HG03469 (cell line): ENCODE results near the gene MAPRE3.

Source experiments
- ATAC-seq: cut with Tn5 transposase; IDR thresholded peaks from one replicate; pipeline ENCODE4 v1.9.1; 2021; ENCODE audit warnings: mild to moderate bottlenecking, moderate library complexity, moderate number of reproducible peaks; ENCODE audit not compliant: unreplicated experiment

Gene MAPRE3

DNA sequence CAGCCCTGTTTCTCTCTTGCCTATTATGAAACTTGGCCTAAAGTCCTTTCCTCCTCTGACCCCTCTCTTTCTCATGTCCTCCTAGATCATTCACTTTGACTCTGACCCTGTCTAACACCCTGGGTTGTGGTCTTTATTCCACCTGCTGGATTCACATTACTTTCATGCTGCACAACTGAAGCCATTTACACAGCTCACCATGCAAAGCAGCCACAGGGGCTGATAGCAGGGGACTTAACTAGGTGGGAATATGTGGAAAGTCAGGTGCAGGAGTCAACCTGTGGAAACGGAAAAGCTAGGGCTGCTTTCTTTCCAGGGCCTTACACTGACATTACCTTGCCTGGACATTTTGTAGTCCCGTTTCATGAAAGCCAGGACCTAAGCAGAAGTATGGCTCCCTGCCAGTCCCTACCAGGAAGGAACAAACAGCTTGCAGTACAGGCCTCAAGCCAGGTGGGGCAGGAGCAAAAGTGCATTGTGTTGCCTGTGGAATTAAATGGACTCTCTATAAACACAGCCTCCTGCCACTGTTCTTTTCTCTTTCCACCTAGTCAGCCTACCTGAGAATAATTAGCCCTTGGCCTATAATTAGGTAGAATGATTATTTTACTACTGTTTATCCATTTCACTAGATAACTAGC is 11.8 kb downstream of the MAPRE3 start:
- ATAC-seq: no peak

DNA sequence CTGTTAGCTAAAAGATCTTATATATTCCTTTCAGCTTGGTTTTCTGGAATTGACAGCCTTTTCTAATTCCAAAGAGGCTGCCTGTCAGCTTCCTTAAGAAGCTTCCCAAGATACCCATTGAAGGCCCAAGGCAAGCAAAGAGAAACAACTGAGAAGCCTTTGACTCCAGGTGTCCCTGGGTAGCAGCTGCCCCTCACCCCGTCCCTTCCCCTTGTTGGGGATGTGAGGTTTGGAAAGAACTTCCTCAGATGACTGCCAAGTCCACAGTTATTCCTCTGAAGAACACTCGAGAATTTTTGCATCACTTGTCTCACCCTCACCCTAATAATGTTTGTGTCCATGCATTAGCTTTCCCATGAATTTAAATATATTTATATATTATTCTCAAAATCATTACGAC is 13.3 kb downstream of the MAPRE3 start:
- ATAC-seq: no peak

DNA sequence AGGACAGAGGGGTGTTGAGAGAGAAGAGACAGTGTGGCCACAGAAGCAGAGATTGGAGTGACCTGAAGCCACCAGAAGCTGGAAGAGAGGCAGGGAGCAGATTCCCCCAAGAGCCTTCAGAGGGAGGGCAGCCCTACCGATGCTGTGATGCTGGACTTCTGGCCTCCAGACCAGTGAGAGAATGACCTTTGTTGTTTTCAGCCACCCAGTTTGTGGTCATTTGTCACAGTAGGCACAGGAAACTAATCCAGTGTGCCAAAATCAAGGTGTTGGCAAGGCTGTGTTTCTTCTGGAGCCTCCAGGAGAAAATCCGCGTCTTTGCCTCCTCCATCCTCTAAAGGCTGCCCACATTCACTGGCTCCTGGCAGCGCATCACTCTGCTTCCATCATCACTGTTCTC is 15.4 kb downstream of the MAPRE3 start:
- ATAC-seq: no peak

DNA sequence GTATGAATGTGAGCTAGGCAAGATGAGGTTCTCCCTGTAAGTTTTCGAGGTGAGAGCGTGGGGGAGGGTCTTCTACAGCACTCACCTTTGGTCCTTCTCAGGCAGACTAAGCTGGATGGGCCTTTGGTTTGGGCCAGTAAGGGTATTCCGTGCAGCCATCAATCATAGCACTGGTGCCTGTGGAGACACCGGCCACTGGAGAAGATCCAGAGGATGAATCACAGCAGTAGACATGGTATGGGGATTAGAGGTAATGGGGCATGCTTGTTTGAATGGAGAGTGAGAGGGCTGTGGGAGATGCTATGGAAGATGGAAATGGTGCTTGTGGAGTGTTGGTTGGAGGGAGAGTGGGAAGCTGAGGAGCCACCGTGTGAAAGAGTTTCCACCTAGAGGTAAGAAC is 16.1 kb downstream of the MAPRE3 start:
- no peak for ATAC-seq

DNA sequence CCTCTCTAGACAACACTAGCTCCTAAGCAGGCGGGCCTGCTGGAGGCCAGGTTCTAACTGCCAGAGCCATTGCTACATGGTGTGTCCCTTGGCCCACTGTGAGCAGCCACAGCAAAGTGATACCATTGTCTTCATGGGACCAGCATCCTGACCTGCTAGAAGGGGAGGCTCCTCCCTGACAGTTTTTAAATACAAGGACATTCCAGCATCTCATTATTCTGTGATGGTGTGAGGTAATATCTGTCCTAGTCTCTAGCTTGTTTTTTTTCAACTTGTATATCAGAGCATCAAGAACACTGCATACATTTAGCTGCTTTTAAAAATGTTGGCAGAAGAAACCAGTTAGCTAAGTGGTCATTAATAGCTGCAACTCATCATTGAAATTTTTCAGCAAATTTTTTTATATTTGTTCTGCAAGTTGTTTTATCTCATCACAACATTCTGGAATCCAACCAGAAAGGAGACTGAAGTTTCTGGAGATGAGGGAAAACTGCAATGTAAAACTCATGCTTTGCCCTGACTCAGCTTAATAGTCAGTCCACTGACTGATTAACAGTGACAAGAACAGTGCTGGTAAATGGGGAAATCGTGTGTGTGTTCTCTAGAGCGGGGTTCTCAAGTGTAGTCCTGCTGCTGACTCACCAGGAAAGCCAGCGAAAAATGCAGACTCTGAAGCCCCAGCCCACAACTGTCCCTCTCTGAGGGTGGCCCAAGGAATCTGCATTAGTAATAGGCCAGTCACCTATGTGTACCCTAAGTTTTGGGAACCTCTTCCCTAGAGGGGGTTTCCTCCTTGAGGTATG is 17.8 kb downstream of the MAPRE3 start:
- ATAC-seq: no peak

DNA sequence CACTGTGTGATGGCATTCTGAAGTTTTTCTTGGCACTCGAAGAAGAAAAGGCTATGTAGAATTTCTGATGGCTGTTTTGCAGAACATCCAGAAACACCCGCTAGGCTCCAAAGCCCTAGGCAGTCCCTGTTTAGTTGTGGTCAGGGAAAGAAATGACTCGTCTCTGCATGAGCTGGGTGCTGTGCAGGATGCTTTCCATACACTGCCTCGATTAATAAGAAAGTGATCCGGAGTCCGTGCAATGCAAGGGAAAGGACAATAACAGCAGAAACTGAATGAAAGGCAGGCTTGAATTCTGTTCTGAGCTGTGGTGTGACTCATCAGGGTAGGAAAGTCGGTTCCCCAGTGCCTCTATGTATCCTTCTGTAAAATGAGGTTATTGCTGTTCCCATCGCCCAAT is 18.7 kb downstream of the MAPRE3 start:
- ATAC-seq: no peak

DNA sequence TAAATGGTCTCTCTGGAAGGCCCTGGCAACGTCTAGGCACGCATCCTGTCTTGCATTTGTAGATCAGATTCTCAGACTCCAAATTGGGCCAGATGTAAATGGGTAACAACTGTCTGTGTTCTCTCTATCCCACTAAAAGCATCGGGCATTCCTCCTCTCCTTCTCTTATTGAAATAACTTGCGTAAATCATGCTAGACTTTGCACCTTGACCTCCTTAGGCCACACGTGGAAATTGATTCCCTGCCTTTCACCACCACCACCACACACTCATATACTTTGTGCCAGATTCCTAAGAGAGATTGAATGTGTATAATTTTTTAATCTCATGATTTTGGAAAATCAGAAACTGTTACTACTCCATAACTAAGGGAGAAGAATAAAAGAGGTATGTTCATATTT is 21.3 kb downstream of the MAPRE3 start:
- ATAC-seq: no peak

DNA sequence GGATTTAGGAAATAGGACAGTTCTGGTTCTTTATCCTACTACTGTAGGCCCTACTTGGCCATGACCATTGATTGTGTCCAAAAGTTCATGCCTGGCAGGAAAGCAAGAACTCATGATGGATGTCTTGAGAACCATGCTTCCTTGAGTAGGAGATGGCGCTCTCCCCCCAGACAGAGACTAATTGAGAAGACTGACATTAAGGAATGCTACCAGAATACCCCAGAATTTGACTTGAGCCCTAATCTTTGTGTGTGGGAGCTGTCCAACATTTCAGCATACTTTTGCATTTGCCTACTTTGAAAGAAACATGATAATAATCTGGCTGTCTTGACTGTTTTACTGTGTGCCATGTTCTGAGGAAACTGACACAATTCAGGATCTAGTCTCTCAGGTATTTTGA is 23.3 kb downstream of the MAPRE3 start:
- ATAC-seq: no peak

DNA sequence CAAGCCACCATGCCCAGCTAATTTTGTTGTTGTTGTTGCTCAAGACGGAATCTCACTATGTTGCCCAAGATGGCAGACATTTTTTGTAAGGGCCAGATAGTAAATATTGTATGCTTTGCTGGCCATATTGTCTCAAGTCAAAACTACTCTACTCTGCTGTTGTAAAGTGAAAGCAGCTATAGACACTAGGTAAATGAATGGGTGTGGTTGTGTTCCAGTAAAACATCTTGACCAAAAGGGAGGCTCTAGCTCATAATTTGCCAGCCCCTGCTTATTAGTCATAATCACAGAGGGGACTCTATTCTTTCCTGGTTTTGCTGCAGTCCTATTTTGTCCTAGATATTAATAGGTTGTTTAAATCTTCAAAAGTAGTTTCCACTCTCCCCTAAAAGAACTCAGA is 24.5 kb downstream of the MAPRE3 start:
- ATAC-seq: no peak

DNA sequence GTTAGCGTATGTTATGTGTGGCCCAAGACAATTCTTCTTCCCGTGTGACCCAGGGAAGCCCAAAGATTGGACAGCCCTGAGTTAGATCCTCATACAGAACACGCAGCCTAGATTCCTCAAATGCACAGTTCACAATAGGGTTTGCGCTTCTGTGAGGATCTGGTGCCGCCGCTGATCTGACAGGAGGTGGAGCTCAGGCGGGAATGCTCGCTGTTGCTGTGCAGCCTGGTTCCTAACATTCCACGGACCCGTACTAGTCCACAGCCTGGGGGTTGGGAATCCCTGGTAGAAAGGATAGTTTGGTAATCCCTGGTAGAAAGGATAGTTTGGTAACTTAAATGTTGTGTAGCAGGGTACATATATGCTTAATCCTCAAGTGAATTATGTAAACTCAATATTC is 27.0 kb downstream of the MAPRE3 start:
- ATAC-seq: no peak

DNA sequence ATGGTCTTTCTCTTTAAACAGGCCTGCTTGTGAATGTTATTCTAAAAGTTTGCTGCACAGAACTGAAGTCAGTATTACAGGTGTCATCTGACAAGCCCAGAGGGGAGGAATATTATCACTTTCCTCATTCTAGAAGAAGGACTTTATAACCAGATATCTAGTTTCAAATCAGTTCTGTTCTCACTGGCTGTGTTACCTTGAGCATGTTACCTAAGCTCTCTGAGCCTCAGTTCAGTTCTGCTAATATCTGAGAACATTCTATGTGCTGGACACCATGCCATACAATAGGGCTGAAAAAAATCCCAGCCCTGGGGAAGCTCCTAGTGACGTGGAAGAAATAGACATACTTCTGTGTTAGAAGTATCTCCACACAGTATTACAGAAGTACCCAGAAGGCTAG is 27.9 kb downstream of the MAPRE3 start:
- no peak for ATAC-seq

DNA sequence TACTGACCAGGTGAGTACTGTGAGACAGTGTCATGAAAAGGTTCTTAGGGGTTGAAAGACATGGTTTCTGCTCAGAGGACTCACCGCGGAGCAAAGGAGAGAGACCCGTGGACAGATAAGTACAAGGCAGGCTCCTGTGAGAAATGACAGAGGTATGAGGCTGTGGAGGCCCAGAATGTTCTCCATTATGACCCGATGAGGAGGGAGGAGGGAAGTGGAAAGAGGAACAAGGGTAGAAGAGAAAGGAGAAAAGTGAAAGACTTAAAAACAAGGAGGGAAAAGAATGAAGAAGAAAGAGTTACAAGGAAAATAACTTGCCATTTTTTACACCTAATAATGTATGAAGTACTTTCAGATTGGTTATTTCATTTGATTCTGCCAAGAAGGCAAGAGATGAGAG is 29.8 kb downstream of the MAPRE3 start:
- ATAC-seq: no peak

DNA sequence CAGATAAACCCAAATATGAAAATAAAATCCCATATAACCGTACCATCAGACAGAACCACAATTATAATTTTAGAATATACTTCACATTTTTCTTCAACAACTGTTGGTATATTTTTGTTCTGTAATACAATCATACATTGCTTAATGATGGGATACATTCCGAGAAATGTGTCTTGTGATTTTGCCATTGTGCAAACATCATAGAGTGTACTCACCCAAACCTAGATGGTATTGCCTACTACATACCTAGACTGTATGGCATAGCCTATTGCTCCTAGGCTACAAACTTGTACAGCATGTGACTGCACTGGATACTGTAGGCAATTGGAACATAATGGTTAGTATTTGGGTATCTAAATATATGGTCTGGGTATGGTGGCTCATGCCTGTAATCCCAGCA is 30.6 kb downstream of the MAPRE3 start:
- no peak for ATAC-seq

DNA sequence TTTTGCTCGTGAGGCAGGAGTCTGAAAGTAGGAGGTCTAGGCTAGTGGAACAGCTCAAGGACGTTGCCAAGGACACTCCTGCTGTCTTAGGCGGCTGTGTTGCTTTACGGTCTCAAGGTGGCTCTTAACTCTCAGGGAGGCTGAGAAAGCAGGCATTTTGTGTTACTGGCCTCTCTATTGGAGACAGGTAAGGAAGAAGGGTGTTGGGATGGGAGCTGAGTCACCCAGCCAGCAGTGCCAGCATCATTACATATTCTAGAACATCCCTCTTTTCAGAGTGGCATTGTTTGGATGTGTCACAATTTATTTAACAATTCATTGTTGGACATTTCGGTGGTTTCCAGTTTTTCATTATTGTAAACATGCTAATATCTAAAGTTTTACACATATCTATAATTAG is 31.5 kb downstream of the MAPRE3 start:
- ATAC-seq: no peak

DNA sequence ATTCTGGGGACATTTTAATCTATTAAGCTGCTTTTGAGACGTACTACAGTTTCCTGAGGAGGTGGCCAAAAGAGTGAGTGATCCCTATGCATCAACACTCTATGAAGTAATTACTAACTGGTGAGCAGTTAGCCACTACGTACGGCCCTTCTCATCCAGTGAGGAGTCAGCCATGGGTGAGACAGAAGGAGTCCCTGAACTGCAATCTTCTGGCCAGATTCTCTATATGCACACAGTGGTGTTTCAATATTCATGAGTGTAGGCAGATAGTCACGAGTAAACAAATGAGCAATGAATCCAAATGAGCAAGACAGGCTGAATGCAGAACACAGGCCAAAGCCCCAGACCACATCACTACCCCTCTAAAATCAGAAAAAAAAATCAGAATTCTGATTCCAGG is 32.6 kb downstream of the MAPRE3 start:
- no peak for ATAC-seq

DNA sequence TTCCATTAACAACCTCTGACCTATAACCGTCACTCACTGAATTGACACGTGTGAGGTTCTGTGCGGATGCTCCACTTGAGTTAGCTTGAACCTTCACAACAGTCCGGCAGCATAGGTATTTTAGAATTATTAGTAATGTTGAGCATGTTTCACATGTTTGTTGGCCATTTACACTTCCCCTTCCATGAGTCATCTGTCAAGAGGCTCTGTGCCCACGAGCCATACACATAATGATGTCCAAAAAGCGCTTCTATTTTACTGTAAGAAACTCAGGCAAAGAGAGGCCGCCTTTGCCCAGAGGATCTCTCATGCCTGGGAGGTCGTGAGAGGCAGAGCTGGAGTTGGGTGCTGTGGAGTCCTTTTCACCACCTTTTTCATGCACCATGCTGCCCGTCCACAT is 33.4 kb downstream of the MAPRE3 start:
- ATAC-seq: no peak

DNA sequence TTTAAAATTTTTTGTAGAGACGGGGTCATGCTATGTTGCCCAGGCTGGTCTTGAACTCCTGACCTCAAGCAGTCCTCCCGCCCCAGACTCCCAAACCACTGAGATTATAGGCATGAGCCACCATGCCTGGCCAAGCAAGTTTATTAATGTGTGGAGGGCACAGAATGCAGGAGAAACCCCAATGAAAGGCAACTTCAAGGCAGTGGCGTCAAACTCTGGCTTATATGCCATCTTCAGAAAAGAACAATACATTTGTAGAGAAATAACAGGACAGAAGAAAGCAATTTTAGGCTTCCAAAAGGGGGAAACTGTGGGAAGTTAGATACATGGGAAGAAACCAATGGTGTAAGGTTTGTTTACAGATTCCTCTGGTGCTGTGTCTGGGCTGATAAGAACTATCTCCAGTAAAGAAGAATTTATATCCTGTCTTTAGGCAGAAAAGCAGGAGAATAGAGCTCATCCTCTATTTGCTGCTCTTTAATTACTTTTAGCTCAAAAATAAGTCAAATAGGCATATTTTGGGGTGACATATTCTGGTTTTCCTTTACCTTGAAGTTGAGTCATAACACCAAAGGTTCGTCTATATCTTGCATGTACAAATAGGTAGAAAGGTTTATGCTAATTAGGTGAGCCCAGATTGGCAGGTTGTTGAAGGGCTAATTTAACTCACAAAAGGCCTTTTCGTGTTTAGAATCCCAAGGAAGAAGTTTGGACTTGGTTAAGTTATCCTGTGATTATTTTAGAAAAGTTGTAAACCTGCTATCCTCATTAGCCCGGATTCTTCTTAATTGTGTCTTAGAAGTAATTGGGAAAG is 36.4 kb downstream of the MAPRE3 start:
- no peak for ATAC-seq

DNA sequence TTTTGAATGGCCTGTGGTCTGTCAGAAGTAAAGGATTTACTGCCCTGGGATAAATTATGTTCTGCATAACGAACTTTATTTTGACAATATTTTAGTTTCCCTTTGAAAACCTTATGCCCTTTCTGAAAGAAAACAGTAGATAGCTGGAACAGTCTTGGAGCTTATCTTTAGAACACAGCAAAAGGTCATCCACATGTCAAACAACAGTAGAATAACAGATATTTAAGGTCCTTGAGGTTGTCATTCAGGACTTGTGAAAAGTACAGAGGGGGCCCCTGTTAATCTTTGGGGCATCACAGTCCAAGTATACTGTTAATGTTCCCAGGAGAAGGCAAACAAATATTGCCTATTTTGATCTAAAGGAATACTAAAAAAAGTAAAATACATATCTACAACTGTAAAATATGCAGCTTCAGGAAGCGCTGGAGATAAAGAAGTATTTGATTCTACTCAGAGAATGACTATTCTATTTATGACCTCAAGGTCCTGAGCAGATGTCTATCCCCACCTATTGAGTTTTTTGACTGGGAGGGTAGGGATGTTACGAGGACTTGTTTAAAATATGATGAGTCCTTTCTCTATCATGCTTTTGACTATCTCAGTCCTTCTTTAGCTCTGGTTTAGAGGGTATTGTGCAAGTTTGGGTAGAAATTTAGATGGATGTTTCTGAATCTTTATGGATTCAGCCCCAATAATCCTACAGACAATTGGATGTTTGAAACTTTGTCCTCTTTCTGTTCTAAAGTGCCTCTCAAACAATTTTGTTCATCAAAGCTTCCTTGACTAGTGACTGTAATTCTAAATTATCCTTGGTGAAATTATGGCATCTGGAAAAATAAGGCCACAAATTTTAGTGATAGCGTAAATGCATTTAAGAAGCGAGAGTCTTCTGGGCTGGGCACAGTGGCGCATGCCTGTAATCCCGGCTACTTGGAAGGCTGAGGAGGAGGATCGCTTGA is 37.3 kb downstream of the MAPRE3 start:
- no peak for ATAC-seq

DNA sequence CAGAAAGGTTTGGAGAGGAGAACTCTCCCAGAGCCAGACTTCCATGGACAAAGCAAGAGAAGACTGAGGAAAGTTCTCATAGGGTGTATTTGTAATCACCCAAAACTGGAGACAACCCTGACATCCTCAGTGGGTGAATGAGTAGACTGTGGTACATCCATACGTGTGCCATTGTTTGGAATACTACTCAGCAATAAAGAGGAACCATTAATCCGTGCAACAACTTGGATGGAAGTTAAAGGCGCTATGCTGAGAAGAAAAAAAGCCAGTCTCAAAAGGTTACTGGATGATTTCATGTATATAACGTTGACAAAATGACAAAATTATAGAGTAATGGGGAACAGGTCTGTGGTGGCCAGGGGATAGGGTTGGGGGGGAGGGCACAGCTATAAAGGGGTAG is 38.2 kb downstream of the MAPRE3 start:
- no peak for ATAC-seq

DNA sequence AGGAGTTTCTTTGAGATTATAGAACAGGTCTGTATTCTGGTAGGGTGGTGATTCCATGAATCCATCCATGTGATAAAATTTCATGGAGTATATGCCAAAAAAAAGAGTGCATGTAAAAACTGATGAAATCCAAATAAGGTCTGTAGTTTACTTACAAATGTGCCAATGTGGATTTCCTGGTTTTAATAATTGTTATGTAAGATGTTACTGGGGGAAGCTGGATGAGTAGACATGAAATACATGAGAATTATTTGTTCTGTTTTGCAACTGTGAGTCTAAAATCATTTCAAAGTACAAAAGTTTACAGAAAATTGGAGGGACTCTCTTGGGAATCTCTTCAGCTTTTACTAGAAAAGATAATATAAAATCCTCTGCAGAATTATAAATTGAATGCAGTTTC is 38.6 kb downstream of the MAPRE3 start:
- no peak for ATAC-seq

DNA sequence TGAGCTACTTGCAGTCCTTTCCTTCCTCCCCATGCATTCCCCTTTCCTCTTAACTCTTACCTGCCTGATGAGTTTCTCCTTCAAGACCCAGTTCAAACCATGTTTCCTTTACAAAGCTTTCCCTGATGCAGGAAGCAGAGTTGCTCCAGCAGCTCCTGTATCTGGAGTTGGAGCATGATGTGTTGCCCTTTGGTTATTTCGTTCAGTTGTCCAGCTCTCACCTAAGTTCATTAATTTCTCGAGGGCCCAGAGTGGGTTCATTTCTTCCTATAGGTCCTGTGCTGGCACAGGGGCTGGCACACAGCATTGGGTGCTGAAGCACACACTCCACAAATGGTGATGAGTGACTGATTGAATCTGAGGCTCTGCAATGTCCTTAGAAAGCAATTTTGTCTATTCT is 39.3 kb downstream of the MAPRE3 start:
- ATAC-seq: no peak
